ENCODE data around the gene IQCK.

IQCK gene

DNA sequence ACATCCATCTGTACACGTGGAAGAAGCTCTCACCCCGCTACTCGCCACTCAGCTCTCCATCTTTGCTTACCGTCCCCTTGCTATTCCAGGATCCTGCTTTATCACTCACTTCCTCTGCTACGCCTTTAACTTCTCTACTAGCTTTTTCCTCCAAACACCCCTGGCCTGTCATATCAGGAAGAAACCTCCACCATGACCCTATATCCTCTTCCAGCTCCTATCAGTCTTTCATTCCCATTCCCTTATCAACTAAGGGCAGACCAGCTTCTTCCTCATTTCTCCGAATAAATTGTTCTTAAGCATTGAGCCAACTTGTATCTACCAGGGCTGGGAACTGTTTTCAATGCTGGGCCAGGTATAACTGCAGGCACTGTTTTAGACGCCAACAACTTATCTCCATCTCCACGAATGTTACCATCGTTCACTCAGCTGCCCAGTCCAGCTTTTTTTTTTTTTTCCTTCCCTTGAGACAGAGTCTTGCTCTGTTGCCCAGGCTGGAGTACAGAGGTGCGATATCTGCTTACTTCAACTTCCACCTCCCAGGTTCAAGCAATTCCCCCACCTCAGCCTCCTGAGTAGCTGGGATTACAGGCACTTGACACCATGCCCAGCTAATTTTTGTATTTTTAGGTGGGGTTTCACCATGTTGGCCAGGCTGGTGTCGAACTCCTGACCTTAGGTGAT lies 4.3 kb downstream of the IQCK start:
- DNase-seq, result no peak

DNA sequence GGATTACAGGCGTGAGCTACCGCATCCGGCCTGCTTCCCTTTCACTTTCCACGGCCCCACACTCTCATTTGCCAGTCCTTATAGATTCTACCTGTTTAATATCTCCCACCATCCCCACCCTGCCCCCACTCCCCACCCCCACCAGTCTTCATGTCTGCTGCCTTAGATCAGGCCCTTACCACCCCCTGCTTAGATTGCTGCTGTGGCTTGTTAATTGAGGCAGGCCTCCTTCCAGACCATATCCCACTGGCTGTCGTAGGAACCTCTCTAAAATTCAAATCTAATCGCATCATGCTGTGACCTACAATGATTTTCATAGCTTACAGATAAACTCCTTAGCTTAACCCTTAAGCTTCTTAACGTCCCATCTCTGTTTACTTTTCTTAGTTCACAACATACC lies 4.9 kb downstream of the IQCK start:
- no peak for DNase-seq

GRCh38 chr16:19728636-19728965 lies 10.5 kb downstream of the IQCK start:
- no peak for DNase-seq

- no peak for DNase-seq
These were observed 15.5 kb downstream of the IQCK start for GRCh38 chr16:19733551-19733950.

GRCh38 chr16:19735074-19735867 lies 17.2 kb downstream of the IQCK start:
- no peak for DNase-seq

- no peak for DNase-seq
These were observed 19.4 kb downstream of the IQCK start for GRCh38 chr16:19737306-19738038.

DNA sequence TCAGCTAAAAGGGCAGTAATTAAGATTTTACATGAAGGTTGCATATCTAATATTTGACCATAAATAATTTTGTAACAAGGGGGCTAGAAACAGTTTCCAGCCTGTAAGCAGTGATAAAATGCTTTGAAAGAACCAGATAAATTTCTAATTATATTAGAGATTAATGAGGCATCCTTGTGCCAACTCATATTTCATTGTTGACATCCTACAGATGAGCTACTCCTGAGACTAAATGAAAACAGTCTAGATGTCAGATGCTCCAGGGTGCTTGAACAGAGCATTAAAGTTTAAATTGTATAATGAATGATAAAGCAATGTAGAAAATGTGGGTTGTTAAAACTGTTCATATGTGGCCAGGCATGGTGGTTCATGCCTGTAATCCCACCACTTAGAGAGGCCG lies 23.3 kb downstream of the IQCK start:
- DNase-seq, result no peak

GRCh38 chr16:19743816-19744159 lies 25.7 kb downstream of the IQCK start:
- DNase-seq, result no peak

DNA sequence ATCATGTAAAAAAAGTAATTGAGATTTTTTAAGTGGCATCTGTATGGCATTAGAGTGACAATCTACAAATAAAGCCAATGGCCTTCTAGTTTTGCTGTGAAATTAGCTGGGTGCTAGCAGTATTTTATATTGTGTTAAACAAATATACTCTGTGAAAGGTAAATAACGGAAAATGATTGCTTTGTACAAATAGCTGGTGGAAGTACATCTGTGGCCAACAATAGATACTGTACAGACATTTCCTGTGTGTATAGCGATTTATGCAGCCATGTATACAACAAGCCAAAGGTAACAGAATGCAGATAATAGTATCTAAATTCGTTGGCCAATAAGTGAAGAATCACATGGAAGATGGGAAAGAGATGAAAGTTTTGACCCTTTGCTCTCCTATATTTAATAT lies 26.6 kb downstream of the IQCK start:
- DNase-seq, result no peak

DNA sequence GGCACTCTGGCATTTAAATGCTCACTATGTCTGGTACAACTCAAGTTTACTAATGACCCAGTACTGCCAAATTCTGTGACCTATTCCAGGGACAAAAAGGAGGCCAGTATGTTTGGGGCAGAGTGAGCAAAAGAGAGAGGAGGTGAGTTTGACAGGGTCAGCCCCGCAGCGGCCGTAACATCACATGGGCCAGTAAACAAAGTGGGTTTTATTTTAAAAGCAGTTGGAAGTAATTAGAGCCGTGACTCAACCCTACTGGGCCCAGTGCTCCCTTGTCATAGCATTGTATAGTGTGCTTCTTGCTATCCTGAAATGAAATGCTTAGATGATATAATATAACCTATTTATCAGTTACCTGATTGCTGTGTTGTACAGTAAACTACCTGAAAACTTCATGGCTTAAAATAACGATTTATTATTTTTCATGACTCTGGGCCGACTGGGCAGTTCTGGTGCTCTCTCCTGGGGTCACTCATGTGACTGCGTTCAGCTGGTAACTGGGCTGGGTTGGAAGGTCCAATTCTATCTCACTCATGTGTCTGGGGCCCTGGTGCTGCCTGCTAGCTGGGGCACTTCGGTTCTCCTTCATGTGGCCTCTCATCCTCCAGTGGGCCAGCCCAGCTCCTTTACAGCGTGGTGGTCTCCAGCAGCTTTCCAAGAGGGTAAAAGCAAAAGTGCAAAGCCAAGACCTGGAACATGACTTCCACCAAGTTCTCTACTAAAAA lies 27.4 kb downstream of the IQCK start:
- no peak for DNase-seq

DNA sequence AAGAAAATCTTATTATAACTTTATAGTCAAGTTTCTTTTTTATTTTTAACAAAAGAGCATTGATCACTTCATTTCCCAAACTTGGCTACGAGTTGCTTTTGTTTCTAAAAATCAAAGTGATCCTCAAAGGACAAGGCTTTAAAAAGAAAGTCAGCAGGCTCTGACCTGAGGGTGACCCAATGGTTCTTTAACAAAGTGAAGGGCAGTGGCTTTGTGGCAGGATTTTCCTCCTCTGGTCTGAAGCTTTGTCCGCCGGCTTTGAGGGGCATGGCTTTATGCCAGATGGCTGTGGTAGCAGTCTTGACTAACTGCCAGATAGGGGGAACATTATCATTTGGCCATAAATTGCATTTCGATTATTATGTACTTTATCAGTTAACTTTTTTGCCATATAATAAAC lies 28.5 kb downstream of the IQCK start:
- DNase-seq, result no peak

GRCh38 chr16:19748389-19749168 lies 30.5 kb downstream of the IQCK start:
- no peak for DNase-seq

DNA sequence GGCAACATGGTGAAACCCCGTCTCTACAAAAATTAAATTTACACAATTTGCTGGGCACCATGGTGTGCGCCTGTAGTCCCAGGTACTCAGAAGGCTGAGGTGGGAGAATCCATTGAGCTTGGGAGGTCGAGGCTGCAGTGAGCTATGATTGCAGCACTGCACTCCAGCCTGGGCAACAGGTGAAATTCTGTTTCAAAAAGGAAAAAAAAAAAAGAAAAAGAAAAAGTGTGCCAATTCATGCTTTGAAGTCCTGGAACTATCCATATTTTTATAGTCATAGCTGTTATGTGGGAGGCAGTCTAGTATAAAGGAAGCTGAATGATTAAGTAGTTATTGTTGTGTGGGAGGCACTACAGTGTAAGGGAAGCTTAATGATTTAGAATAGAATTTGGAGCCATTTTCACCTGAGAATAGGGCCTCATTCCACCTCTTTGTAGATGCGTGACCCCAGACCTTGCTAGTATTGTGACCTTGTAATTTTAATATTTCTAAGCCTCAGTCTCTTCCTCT lies 31.6 kb downstream of the IQCK start:
- DNase-seq, result no peak

- no peak for DNase-seq
These were observed 33.7 kb downstream of the IQCK start for GRCh38 chr16:19751478-19752385.

- DNase-seq, result no peak
These were observed 36.0 kb downstream of the IQCK start for GRCh38 chr16:19753815-19754643.

DNA sequence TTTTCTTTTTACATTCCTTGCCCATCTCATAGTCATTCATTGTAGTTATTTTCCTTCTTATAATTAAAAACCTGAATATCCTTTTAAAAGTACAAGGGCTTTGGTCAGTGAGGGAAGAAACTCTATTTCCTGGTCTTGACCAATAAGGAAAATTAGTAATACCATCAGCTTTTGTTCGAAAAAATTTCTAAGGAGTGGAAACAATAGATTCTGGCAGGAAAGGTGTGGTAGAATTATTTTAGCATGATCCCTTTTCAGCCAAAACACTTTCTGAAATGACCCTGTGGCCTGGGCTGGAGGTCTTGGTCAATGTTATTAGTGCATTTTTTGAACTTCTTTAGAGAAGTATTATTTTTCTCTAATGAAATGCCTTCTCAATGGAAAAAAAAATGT lies 36.6 kb downstream of the IQCK start:
- no peak for DNase-seq

- no peak for DNase-seq
These were observed 37.2 kb downstream of the IQCK start for GRCh38 chr16:19755268-19755667.

DNA sequence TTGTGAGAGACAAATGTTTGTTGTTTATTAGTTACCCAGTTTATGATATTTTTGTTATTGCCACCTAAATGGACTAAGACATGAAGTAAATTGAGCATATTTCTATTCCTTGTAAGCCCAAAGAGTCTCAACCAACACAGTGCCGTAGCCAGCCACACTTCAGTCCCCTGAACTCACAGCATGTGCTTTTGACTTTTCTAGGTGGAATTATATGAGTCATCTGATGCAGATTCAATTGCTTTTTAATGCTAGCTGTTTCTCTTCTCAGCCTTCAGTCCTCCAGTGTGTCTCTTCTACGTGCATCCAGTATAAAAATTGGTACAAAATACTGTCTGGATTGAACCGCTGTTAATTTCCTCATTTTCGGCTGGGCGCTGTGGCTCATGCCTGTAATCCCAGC lies 39.0 kb downstream of the IQCK start:
- DNase-seq, result no peak

DNA sequence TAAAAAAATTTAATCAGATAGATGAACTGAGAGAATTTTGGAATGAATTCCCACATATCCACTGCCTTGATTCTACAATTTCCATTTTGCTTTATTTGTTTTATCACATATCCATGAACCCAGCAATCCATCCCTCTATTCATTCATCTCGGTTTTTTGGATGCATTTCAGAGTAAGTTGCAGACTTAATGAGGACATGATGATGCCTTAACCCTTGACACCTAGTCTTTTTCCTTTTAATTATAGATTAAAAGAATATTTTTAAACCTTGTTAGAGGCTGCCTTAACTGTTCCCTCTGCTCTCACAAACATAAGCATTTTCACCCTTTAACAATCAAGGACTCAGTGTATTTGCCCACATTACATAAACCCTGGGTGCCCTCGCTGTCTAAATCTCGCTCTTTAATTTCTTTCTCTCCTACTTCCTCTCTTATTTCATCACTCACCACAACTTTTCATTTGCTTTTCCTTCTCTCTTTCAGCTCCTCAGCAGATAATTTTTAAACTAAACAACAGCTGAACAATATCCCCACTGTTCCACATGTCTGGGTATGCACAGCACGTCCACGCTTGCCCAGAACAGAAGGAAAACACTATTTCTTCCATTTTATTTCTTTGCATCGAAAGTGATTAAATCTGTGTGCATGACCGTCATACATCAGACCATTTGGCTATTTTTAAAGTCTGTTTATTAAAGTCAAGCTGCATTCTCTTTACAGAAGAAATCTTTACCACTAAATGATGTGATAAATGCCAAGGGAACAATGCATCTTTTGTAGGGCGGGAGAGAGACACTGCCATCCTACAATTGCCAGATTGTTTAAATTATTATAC lies 39.9 kb downstream of the IQCK start:
- no peak for DNase-seq
